Kidney tubule cell (primary cell): ENCODE results near the gene BAZ2B.

Experiments used
- DNase-seq: peaks from one replicate; pipeline ENCODE4 v3.0.0-alpha.2; 2018; ENCODE audit warnings: low spot score

Gene BAZ2B

GRCh38 chr2:159462201-159462785, 154.1 kb downstream of the BAZ2B start:
- DNase-seq: peak; percentile 22

GRCh38 chr2:159461076-159461475, 155.3 kb downstream of the BAZ2B start:
- no peak for DNase-seq

- no peak for DNase-seq
Measured at GRCh38 chr2:159460227-159460626, 156.1 kb downstream of the BAZ2B start.

- peak; percentile 30 for DNase-seq
Measured at GRCh38 chr2:159459279-159459678, 157.1 kb downstream of the BAZ2B start.

GRCh38 chr2:159457589-159457988, 158.8 kb downstream of the BAZ2B start:
- no peak for DNase-seq

- DNase-seq: no peak
Measured at GRCh38 chr2:159456500-159457426, 159.6 kb downstream of the BAZ2B start.

GRCh38 chr2:159455330-159455918, 160.9 kb downstream of the BAZ2B start:
- DNase-seq: no peak

- peak; percentile 52 for DNase-seq
Measured at GRCh38 chr2:159454185-159454584, 162.2 kb downstream of the BAZ2B start.

GRCh38 chr2:159450180-159450579, 166.2 kb downstream of the BAZ2B start:
- DNase-seq: no peak

GRCh38 chr2:159449504-159450124, 166.7 kb downstream of the BAZ2B start:
- DNase-seq: no peak

- no peak for DNase-seq
Measured at GRCh38 chr2:159446817-159447216, 169.5 kb downstream of the BAZ2B start.

- DNase-seq: no peak
Measured at GRCh38 chr2:159446201-159446600, 170.1 kb downstream of the BAZ2B start.

GRCh38 chr2:159445307-159445706, 171.0 kb downstream of the BAZ2B start:
- no peak for DNase-seq

GRCh38 chr2:159444754-159445153, 171.6 kb downstream of the BAZ2B start:
- DNase-seq: no peak

GRCh38 chr2:159442159-159442852, 174.0 kb downstream of the BAZ2B start:
- no peak for DNase-seq

- DNase-seq: no peak
Measured at GRCh38 chr2:159441182-159441581, 175.2 kb downstream of the BAZ2B start.

- peak; percentile 4 for DNase-seq
Measured at GRCh38 chr2:159439421-159439820, 176.9 kb downstream of the BAZ2B start.

GRCh38 chr2:159438720-159439353, 177.5 kb downstream of the BAZ2B start:
- no peak for DNase-seq

- DNase-seq: no peak
Measured at GRCh38 chr2:159438284-159438683, 178.1 kb downstream of the BAZ2B start.

- no peak for DNase-seq
Measured at GRCh38 chr2:159432610-159433009, 183.7 kb downstream of the BAZ2B start.

- no peak for DNase-seq
Measured at GRCh38 chr2:159427048-159427447, 189.3 kb downstream of the BAZ2B start.
